NCI-H510A (cell line): ENCODE results near the gene SIRT1.
"Not testable (repeated sequence)": the region's sequence is repeated elsewhere in the genome, so short reads cannot be mapped to it uniquely, and the experiment has no call there.

Experiments
- DNase-seq: peaks from one replicate; lab custom pipeline; 2025; lab: John Stamatoyannopoulos, UW

SIRT1 gene

DNA sequence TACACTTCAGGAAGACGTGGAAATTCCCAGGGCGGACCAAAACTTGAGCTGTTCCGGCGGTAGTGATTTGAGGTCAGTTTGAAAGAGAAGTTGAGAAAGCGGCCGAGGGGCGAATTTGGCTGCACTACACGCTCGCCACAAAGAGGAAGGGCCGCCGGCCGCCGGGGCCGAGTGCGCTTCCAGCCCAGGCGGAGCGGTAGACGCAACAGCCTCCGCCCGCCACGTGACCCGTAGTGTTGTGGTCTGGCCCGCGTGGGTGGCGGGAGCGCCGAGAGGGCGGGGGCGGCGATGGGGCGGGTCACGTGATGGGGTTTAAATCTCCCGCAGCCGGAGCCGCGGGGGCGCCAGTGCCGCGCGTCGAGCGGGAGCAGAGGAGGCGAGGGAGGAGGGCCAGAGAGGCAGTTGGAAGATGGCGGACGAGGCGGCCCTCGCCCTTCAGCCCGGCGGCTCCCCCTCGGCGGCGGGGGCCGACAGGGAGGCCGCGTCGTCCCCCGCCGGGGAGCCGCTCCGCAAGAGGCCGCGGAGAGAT is at the start of gene SIRT1:
SIRT1 (plus strand) TSS at position 344 of the 529 bp plus-strand sequence; CDS start at position 410, 66 bp downstream.
- peak; percentile 95 for DNase-seq

DNA sequence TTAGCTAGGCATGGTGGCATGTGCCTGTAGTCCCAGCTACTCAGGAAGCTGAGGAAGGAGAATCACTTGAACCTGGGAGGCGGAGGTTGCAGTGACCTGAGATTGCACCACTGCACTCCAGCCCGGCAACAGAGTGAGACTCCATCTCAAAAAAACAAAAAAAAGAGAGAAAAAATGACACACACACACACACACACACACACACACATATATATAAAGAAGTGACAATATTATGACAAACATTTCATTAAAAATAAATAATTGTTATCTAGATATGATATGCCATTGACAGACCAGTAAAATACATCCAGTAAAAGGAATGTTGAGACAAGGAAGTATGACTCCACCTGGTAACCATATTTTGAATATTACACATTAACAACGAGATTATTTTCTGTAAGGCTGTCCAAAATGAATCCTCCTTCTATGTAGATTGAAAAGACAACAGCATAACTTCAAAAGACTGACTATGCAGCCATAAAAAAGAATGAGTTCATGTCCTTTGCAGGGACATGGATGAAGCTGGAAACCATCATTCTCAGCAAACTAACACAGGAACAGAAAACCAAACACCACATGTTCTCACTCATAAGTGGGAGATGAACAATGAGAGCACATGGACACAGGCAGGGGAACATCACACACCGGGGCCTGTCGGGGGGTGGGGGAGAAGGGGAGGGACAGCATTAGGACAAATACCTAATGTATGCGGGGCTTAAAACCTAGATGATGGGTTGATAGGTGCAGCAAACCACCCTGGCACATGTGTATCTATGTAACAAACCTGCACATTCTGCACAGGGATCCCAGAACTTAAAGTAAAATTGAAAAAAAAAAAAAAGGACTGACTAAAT is 48.7 kb upstream of the SIRT1 start:
- not testable (repeated sequence) for DNase-seq

DNA sequence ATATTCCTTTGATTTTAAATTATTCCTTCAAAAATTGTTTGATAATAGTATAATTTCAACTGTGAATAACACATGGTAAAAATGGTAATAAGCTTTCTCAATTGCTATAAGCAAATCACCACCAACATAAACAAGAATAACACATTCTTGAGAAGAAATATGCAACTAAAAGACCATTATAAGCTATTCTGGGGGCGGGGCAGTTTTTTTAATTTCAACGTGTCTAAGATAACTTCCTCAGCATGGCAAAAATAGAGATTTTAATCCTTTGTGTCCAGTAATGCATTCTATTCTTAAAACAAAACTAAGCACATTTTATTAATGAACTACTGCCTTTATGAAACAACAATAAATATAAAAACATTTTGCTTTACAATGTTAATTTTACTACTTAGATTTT is 48.0 kb upstream of the SIRT1 start:
- no peak for DNase-seq

DNA sequence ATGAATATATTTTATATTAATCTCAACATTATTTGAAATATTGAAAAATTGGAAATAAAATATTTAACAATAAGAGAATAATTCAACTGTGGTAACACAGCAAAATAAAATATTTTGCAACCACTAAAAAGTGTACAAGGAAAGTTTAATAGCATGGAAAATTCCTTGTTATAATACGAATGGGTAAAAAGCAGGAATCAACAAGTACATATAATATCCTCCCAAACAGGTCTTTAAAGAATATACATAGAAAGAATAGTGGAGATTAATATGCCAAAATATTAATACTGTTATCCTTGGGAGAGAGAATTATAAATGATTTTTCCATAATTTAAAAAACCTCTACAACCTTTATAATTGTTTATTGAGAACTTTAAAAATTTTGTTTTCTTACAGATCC is 47.5 kb upstream of the SIRT1 start:
- DNase-seq: no peak

DNA sequence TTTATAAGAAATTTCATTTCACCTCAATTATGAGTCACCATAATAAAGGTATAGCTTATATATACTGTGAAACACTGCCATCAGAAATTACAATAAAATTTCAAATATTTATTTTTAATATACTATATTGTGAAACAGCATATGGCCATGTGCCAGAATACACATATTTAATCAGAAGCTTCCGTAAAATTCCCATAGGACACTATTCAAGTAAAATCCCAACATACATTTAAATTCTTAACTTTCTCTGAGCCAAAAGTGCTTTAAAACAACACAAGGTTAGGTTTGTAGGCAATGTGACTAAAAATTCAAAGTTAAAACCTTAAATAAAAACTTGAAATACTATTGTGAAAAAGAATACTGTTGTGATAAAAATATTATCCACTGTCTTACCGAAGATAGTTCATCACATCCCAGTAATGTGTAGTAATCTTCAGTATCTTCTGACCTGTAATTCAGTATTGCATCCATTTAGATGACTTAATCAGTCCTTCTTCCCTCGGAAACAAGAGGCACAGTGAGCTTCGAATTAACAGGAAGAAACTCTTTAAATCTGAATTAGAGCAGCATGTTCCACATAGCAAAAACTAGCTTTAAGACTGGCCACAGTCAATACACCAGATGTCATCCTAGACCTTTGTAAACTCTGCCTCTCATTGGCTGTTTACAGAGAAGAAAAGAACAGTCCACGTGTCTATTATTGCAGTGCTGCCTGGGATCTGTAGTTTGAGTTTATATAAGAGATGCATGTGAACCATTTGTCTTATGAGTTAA is 46.7 kb upstream of the SIRT1 start, which contains the start of gene DNAJC12:
DNAJC12 (minus strand) TSS at position 648 of the 774 bp plus-strand sequence; CDS start at position 471, 177 bp downstream.
- DNase-seq: peak; percentile 21

DNA sequence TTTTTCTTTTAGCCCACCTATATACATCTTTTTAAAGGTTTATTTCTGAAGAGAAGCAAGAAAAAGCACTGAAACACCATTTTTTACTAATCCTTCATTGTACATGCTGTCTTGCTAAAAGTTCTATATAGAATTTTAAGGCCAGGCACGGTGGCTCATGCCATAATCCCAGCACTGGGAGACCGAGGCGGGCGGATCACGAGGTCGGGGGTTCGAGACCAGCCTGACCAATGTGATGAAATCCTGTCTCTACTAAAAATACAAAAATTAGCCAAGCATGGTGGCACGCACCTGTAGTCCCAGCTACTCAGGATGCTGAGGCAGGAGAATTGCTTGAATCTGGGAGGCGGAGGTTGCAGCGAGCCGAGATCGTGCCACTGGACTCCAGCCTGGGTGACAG is 44.9 kb upstream of the SIRT1 start:
- DNase-seq: not testable (repeated sequence)

DNA sequence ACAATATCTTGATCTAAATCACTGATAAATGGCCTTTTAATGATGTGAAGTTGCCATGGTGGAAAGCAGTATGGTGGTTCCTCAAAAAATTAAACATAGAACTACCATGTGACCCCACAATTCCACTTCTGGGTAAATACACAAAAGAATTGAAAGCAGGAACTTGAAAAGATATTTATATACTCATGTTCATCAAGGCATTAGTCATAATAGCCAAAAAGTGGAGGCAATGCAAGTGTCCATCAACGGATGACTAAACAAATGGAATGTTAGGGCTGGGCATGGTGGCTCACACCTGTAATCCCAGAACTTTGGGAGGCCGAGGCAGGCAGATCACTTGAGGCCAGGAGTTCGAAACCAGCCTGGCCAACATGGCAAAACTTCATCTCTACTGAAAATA is 44.5 kb upstream of the SIRT1 start:
- no peak for DNase-seq

DNA sequence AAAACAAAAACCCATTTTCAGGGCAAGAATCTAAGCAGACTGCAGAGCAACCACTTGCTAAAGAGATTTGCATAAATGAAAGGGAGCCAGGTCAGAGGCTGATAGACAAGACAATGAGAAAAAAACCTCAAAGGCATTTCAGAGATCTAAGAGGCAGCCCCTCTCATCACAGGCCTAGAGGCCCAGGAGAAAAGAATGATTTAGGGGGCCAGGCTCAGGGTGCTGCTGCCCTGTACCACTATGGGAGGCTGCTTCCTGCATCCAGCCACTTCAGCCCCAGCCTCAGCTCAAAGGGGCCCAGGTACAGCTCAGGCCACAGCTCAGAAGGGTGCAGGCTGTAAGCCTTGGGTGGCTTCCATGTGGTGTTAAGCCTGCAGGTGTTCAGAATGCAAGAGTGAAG is 42.7 kb upstream of the SIRT1 start:
- DNase-seq: no peak

DNA sequence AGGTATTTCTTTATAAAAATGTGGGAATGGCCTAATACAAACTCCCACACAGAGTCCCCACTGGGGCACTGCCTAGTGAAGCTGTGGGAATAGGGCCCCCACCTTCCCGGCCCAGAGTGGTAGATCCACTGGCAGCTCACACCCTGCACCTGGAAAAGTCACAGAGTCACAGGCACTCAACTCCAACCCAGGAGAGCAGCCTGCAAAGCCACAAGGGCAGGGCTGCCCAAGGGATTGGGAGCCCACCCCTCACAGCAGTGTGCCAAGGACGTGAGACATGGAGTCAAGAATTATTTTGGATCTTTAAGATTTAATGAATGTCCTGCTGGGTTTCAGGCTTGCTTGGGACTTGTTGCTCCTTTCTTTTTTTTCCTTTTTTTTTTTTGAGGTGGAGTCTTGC is 41.2 kb upstream of the SIRT1 start:
- DNase-seq: no peak

DNA sequence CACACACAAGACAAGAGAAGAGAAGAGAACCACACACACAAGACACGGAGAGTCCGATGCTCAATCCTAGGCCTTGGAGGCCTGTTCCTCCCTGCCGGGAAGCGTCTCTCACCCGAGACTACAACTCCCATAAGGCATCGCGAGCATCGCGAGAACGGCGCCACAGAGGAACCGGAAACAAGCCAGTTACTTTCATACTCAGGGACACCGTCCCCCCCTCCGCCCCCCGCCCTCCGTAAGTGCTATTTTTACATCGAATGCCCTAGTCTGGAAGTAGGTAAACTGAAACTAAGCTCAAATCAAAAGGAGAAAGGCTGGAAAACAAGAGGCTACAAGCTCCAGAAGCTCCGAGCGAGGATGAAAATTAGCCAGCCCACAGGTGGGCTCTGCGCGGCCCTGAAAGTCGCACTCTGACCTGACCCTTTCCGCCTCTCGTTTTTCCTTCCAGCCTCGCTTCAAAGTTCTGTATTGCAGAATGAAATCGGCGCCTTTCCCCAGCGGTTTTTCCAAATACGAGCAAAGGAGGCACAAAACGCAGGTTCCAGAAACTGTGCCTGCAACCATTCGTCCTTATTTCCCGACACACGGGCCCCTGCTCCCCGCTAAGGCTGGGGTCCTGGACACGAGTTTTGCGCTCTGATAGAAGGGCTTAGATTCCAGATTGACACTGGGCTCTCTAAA is 35.0 kb upstream of the SIRT1 start:
- DNase-seq: peak; percentile 78

DNA sequence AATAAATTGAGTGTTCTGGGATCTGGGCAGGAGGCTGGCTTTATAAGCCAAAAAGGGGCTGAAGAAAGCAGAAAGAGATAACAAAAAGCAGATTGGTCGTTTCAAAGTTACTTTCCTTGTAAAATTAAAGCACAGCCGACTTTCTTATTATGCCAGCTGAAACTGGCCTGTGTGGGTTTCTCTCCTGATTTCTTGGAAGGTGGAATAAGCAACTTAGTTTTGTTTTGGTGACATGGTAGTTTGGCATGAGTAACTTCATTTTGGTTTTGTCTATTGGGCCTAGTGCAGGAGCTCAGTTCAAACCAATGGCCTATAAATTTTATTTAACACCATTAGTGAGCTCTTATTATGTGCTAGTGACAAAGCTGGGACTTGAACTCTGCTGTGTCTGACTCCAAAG is 33.3 kb upstream of the SIRT1 start:
- DNase-seq: no peak

DNA sequence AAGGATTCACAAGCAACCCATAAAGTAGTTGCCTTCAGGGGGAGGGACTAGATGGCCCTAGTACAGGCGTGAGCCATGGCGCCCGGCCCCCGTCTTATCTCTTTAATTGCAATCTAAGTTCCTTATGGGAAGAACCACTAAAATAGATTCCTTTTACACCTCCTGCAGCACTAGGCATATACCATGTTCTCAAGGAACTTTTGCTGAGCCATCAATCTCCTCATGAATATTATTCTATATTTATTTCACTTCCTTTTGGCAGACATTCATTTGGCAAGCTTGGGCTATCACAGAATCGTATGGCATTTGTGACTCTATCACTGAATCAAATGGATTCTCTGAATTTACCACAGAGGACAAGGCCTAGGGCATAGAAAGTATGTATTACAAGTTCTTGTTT is 31.7 kb upstream of the SIRT1 start:
- DNase-seq: no peak

DNA sequence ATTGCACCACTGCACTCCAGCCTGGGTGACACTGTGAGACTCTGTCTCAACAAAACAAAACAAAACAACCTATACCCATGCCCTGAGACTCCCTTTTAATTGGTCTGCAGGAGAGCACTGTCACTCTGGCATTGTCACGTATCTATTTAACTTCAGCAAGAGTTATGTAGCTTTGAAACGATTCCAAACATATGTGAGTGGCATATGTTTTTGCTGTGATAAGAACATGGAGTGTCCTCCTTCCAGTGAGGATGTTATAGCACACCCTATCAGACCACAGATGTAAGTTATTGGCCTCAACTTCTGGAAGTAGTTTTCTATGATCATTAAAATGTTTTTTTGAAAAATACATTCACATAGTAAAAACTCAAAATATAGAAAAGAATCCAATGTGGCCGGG is 30.9 kb upstream of the SIRT1 start:
- DNase-seq: no peak

DNA sequence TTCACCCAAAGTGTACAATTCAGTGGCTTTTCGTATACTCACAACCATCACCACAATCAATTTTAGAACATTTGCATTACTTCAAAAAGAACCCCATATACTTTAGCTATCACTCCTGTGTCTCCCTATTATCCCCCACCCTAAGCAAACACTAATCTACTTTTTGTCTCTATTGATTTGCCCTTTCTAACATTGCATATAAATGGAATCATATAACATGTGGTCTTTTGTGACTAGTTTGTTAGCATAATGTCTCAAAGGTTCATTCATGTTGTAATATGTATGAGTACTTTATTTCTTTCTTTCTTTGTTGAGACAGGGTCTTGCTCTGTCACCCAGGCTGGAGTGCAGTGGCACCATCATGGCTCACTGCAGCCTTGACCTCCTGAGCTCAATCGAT is 25.5 kb upstream of the SIRT1 start:
- no peak for DNase-seq

DNA sequence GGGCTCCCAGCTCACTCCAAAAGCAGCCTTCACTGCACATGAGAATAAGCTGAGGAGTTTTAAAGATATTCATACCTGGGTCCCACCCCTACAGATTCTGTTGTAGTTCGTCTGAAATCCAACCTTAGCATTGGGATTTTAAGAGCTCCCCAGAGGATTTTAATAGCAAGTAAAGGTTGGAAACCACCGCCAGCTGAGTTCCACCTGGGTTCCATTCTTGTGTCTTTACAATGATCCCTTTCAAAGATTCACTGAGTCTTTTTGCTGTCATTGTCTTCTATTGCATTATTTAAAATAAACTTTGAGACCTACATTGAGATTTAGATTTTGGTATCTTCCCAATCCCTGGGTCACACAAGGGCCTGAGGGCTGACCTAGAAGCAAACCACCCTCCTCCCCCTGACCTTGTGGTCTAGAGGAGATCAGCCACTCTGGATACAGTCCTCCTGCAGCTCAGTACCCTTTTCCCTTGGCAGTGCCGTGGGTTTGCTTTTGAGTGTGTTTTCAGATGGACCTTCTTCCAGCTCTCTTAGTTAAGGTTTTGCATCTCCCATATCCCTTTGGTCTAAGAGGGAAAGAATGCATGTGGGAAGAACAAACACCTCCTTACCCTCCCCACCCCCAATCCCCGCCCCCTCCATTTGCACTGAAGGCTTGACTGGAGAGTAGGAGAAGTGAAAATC is 22.6 kb upstream of the SIRT1 start:
- no peak for DNase-seq

DNA sequence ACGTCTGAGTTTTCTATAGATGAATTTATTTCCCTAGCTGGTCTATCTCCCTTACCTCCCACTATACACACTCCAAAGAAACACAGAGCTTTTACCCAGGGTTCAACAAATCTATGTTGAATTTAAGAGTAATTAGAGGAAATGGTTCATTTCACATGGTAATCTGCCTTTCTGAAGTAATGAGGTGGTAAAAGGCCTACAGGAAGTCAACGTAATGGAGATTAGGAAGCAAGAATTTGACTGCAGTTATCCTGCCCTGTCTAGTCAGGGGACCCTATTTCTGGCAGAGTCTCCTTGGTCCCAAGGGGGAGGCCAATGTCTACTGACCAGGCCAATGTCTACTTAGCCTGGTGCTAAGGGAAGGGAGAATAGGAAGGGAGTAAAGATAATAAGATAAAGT is 21.4 kb upstream of the SIRT1 start:
- no peak for DNase-seq

DNA sequence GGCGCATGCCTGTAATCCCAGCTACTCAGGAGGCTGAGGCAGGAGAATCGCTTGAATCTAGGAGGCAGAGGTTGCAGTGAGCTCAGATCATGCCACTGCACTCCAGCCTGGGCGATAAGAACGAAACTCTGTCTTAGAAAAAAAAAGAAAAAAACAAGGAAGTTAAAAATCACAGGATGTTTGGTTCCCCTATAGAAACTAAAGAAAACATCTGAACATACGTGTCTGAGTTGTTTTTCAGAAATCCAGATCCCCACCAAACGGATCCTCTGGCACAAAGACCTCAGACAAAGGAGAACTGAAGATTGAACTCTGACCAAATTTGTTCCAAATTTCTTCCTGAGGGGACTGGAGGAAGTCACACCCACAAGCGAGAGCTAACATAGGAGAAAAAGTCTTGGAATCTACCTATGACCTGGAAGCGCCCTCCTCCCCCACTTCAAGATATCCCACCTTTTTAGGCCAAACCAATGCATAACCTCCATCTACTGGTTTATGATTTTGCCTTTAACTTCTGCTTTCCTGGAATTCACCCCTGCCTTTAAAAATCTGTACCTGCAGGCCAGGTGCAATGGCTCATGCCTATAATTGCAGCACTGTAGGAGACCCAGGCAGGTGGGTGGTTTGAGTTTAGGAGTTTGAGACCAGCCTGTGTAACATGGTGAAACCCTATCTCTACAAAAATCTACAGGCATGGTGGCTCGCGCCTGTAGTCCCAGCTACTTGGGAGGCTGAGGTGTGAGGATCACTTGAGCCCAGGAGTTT is 19.7 kb upstream of the SIRT1 start:
- no peak for DNase-seq

DNA sequence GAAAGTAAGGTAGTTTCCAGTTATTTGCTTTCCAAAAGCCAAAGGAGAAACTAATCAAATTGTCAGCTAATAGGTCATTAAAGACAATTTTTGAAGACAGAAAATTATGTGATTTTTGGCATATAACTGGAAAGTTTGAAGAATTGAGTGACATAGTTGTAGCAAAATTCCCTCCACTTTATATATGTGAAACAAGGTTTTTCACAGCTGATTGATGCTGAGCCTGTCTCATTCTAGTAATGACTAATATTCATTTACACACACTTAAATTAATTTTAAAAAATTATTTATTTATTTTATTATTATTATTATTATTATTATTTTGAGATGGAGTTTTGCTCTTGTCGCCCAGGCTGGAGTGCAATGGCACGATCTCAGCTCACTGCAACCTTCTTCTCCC is 16.3 kb upstream of the SIRT1 start:
- no peak for DNase-seq

DNA sequence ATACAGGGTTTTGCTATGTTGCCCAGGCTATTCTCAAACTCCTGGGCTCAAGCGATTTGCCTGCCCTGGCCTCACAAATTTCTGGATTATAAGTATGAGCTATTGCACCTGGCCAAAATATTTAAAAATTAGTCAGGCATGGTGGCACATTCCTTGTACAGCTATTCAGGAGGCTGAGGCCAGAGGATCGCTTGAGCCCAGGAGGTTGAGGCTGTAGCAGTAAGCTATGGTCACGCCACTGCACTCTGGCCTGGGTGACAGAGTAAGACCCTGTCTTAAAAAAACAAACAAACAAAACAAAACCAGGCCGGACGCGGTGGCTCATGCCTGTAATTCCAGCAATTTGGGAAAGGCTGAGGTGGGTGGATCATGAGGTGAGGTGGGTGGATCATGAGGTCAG is 14.5 kb upstream of the SIRT1 start:
- DNase-seq: no peak

DNA sequence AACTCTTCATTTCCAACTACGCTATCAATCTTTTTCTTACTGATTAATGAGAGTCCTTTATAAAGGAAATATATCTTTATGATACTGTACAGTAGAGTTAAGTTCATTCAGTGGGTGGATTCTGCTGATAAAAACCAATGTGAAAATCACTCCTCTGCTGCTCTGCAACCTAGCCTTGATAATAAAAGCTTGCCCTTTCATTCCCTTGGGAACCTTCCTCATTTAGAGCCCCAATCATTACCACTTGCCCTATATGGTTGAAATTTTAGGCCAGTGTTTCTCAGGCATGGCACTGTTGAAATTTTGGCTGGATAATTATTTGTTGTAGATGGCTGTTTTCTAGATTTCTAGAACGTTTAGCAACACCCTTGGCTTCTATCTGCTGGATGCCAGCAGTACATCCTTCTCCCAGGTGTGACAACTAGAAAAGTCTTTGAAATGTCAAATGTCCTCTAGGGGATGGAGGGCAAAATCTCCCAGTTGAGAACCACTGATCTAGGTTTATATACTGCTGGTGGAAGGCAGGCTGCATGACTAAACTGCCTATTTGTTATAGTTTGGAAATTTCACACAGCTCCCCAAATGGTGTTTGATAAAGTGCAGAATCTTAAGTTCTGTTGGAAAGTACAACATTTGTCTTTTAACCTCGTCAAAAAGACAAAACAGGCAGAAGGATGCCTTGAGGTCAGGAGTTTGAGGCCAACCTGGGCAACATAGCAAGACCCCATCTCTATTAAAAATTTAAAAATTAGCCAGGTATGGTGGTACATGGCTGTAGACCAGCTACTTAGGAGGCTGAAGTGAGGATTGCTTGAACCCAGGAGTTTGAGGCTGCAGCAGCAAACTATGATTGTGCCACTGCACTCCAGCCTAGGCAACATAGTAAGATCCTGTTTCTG is 8.9 kb upstream of the SIRT1 start:
- DNase-seq: no peak
